GM18868 (cell line): Measurements from ENCODE around the gene AURKAIP1.
"Not testable (repeated sequence)": the region's sequence is repeated elsewhere in the genome, so short reads cannot be mapped to it uniquely, and the experiment has no call there.

Experiments
- ATAC-seq: cut with Tn5 transposase; IDR thresholded peaks from one replicate; pipeline ENCODE4 v1.9.1; 2021; ENCODE audit warnings: mild to moderate bottlenecking, moderate library complexity; ENCODE audit not compliant: unreplicated experiment

The AURKAIP1 gene

DNA sequence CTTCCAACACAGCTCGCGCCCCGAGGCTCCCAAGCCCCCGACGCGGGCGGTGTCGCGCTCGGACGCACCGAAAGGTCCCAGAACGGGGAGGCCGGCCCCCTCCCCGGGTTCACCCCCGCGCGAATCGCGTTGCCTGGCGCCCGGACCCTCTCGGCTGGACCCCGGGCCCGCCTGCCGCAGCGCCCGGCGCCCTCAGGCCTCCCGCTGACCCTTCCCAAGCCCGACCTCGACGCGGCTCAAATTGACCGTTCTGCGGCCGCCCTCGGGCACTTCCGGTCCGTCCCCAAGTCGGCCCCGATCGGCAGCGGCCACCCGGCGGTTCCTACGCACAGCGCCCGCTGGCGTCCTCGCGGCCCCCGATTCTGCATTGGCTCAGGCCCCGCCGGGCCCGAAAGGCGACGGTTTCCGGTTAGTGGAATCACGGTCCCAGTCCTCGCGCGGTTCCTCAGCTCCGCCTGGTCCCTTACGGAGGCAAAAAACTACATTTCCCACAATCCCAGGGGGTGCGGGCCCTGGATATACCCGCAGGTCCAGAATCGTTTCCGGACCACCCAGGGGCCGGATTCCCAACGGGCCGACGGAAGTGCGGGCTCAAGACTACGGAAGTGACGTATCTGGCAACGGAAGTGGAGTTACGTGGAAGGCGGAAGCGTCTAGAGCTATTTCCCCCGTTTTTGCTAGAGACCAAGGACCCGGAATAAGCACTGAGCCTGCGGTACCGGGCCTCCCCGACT lies at the start of gene AURKAIP1:
AURKAIP1 (minus strand) TSS at position 279 of the 734 bp plus-strand sequence. CDS start 451 bp downstream, outside the sequence.
- peak; percentile 86 for ATAC-seq

DNA sequence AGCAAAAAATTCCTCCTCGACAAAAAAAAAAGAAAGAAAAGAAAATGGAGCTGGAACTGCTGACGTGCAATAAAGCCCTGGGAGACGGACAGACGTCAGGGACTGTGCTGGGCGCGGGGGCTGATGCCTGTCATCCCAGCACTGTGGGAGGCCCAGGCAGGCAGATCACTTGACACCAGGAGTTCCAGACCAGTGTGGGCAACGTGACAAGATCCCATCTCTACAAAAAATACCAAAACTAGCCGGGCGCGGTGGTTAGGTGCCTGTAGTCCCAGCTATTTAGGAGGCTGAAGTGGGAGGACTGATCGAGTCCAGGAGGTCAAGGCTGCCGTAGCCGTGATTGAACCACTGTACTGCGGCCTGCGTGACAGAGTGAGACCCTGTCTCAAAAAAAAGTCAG lies 49.7 kb upstream of the AURKAIP1 start:
- ATAC-seq: no peak

DNA sequence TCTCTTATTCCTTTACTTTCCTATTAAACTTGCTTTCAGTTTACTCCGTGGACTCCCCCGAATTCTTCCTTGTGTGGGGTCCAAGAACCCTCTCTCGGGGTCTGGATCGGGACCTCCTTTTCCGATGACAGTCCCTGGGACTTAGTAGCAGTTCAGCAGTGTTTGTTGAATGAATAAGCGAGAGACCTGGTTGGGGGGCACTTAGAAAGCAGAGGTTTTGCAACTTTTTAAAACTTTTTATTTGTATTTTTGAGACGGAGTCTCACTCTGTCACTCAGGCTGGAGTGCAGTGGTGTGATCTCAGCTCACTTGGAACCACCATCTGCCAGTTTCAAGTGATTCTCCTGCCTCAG lies 48.2 kb upstream of the AURKAIP1 start:
- ATAC-seq: no peak

DNA sequence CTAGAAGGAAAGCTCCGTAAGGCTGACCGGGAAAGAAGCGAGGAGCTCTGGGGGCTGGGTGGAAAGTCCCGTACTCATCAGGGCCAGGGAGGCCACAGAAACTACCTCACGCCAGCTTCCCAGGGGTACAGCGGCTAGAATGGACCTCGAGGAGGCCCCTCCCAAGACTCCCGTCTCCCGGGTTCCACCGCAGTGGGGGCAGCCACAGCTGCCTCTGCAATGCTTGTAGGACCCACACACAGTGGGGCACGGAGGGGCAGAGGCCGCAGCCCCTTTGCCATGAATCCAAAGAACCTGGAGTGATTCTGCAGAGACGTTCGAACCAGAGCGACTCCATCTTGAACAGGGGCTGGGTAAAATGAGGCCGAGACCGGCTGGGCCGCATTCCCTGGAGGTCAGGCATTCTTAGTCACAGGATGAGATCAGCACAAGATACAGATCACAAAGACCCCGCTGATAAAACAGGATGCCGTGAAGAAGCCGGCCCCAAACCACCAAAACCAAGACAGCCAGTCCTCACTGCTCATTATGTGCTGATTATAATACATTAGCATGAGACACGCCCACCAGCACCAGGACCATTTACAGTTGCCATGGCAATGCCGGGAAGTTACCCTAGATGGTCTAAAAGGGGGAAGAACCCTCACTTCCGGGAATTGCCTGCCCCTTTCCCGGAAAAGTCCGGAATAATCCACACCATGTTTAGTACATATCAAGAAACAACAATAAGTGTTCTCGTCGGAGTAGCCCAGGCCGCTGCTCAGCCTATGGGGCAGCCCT lies 47.6 kb upstream of the AURKAIP1 start:
- no peak for ATAC-seq

DNA sequence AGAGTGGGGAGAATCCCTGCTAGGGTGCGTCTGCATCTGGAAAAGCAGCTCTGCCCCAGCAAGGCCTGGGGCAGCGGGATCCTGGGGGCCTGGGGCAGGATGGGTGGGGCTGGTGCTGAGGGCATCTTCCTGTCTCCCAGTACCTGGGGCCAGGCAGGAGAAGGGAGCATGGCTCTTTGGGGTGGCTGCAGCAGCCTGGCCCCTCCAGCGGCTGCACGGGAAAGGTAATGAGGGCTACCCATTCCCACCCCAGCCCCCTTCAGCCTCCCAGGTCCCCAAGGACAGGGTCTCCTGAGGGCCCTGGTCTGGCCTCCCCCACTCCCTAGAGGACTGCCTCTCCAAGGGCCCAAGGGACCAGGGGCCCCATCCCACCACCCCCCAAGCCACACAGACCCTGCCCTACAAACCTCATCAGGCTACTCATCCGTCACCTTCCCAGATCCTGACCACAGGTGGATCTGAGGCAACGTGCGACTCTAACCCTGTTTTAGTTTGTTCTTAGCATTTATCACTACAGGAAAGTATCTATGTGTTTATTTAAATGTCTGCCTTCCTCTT lies 47.0 kb upstream of the AURKAIP1 start:
- ATAC-seq: no peak

DNA sequence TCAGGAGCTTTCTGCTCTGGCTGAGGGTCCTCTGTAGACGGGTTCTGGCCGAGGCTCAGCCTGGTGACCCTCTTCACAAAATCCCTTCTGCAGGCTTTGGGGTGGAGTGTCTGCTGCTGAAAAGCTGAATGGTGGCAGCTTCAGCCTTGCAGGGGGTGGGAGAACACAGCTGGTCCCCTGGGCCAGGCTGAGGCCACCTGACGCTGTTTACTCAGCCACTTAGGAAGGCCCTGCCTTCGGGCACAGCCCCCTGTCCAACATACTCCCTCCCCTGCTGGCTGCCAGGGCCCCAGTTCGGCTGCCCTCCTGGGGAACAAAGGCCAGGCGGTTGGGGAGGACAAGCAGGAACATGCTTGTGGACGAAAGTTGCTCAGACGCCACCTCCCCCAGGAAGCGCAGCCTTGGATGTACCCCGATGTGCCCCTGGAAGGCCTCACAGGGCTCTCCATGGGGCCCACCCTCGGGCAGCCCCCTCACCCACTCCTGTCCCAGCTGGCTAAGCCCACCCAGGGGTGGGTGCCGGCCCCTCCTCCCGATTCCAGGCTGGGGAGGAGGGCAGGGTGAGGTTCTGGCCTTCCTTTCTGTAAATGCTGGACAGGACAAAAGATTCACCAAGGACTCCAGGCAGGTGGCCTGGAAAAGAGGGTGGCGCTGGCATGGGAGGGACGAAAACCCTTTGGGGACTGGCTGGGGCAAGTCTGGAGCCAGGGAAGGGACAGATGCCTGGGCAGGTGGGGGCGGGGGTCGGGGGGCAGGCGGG lies 46.3 kb upstream of the AURKAIP1 start, which contains the start of gene ANKRD65:
ANKRD65 (minus strand) TSS at position 130 of the 760 bp plus-strand sequence. CDS start 271 bp downstream, outside the sequence.
- ATAC-seq: no peak

DNA sequence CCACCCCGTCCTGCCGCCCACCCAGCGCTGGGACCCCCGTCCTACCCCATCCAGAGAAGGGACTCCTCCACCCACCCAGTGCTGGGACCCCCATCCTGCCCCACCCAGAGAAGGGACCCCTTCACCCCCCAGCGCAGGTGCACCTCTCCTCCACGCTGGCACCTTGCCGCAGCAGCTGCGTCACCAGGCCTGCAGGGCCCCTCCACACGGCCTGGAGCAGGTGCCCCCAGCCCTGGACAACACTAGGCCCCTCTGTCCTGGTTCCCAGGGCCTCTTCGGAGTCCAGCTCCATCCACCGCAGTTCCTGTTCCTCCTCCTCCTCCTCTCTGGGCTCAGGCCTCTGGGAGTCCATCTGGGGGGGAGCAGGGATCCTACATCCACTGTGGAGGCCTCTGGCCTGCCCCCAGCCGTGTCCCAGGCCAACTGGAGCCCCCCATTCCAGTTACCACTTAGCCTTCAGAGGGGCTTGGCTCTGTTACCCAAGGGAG lies 45.7 kb upstream of the AURKAIP1 start:
- no peak for ATAC-seq

DNA sequence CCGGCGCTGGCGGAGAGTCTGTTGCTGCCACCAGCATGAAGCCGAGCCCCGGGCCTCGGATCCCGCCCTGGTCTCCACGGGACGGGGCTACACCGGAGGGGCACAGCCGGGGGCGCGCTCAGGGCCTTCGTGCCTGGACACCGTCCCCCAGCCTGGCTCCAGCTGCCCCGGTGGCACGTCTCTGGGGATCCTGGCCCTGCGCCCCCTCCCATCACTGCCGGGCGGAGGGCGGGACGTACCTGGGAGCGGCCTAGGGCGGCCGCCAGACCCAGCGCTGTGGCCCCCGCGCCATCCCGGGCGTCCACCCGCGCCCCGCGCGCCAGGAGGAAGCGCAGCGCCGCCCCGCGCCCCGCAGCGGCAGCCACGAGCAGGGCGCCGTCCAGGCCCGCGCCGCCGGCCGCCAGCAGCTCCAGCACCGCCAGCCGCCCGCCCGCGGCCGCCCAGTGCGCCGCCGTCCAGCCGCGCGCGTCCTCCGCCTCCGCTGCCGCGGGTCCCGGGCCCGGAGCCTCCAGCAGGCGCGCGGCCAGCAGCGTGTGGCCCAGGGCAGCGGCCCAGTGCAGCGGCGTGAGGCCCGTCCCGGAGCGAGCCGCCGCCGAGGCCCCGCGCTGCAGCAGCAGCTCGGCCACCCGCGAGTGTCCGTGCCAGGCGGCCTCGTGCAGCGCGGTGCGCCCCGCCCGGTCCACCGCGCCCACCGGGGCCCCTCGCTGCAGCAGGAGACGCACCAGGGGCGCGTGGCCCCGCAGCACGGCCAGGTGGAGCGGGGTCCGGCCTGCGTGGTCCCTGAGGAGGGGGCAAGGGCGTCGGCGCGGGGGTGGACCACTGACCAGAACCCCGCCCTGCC lies 45.0 kb upstream of the AURKAIP1 start:
- no peak for ATAC-seq

DNA sequence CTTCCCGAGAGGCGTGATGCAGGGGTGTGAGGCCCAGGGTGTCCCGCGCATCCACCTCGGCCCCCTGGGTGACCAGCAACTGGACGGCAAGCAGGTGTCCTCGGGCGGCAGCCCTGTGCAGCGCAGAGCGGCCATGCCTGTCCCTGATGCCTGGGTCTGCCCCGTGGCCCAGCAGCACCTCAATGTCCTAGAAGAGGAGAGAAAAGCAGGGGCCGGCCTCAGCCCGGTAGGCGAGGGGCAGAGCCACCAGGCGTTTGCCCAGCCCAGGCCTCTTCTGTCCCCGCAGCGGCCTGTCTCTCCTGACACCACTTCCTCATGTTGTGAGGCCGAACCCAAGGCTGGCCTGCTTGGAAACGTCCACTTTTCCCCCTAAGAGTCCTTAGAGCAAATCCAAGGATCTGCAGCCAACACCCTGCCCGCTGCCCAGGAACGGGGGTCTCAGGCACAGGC lies 44.4 kb upstream of the AURKAIP1 start:
- no peak for ATAC-seq

DNA sequence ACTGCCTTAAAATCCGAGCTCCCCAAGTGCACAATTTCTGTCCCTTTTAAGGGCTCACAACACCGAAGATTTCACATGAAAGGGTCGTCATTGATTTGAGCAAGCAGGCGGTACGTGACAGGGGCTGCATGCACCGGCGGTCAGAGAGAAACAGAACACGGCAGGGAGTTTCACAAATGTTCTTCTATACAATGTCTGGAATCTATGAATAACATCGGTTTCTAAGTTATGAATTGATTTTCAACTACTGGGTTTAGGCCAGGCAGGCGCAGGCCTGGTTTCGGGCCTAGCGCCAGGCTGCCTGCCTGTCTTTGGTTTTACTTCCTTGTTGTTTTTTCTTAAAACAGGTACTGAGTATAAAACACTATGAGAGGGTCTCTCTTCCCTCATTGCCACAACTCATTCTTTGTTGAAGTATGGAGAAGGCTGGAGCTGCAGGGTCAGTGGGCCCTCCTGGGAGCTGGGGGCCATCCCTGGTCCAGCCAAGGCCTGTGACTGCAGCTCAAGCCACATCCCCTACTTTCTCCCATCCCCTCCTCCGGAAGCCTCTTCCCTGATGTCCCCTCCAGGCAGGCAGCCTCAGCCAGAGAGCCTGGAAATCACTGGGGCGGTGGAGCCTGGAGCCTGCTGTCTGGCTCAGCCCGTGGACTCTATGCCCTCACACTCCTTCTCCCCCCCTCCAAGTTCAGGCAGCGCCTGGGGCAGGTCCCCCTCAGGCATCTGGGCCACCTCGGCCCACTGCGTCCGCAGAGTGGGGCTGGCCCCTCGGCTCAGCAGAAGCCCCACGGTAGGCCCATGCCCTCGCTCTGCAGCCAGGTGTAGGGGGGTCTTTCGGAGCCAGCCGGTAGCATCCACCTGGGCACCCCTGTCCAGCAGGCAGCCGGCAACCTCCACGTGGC lies 43.7 kb upstream of the AURKAIP1 start:
- ATAC-seq: no peak

DNA sequence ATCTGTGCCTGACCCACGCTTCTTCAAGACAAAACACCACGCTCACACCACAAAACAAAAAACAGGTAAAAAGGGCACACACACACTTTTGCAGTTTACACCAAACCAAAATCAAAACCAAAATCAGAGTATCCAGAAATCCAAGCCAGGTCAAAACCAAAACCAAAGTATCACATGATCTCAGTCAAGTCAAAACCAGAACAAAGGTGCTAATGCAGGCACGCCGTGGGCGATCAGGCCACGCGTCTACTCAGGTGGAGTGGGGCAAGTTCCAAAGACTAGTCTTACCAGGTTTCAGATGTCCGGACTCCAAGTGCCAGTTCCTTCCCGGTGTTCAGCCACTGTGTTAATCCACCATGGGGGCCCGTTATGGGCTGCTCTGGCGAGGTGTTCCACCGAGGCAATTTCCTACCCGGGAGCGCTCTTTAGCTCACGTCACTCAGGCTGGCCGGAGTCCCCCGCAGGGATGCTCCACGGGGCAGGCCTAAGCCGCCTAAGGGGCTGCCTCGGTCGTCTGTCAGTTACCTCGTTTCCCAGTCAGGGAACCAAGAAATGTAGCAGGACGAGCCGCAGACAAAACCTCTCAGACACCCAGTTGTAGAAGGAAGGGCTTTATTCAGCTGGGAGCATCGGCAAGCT lies 42.9 kb upstream of the AURKAIP1 start:
- not testable (repeated sequence) for ATAC-seq

DNA sequence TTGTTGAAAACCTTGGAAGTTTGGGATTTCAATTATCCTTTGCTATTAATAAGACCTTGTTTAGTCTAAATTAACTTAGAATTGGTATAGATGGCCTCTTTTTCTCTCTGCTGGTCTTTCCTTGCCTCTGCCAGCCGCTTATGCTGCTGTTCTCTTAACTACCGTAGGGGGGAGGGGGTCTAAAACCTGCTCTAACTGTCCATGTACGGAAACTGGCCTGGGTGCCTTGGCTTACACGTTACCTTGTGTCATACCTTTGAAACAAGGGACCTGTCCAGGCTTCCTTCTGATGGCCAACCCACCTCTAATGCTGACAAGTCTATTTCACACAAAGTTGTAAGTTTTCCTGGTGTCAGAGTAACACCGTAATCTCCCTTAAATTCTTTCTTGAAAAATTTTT lies 42.4 kb upstream of the AURKAIP1 start:
- not testable (repeated sequence) for ATAC-seq

DNA sequence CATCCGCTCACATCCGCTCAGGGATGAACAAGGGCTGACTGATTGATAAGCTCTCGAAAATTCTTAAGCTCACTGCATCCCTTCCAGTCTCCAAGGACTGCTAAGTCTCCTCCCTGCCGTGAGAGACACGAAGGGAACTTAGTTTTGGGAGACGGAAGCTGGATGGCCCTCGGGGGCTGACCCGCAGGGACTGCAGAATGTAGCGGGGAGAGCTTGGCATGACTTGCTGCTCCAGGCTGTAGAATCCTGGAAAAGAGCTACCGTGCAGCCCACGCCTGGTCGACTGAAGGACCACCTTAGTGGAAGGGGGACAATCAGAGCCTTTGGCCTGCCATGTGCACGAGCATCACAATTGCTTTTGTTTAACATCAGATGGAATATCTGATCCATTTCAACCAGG lies 40.7 kb upstream of the AURKAIP1 start:
- ATAC-seq: no peak

DNA sequence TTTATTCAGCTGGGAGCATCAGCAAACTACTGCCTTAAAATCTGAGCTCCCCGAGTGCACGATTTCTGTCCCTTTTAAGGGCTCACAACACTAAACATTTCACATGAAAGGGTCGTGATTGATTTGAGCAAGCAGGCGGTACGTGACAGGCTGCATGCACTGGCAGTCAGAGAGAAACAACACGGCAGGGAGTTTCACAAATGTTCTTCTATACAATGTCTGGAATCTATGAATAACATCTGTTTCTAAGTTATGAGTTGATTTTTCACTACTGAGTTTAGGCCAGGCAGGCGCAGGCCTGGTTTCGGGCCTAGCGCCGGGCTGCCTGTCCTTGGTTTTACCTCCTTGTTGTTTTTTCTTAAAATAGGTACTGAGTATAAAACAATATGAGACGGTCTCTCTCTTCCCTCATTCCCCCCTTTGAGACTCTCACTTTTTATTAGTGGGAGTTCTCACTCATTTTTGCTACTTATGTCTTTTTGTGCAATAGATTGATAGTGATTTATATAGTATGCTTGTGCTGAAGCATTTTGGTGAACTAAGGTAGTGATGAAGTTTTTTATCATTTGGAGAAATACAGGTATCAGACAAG lies 37.4 kb upstream of the AURKAIP1 start:
- ATAC-seq: not testable (repeated sequence)

DNA sequence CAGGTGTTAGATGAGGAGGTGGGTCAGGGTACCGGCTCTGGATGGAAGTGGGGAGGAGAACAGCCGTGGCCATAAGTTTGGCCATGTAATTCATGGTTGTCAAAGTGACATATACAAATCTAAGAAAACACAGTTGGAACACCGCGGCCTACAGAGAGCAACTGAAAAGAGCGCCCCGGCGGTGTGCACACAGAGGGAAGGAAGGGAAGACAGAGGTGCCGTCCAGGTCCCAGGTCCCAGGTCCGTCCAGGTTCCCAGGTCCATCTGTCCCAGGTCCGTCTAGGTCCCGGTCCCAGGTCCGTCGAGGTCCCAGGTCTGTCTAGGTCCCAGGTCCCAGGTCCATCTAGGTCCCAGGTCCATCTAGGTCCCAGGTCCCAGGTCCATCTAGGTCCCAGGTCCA lies 36.6 kb upstream of the AURKAIP1 start:
- no peak for ATAC-seq

DNA sequence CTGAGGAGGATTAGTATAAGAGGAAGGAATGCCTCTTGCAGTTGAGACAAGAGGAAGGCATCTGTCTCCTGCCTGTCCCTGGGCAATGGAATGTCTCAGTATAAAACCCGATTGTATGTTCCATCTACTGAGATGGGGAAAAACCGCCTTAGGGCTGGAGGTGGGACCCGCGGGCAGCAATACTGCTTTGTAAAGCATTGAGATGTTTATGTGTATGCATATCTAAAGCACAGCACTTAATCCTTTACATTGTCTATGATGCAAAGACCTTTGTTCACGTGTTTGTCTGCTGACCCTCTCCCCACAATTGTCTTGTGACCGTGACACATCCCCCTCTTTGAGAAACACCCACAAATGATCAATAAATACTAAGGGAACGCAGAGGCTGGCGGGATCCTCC lies 35.2 kb upstream of the AURKAIP1 start:
- ATAC-seq: not testable (repeated sequence)

DNA sequence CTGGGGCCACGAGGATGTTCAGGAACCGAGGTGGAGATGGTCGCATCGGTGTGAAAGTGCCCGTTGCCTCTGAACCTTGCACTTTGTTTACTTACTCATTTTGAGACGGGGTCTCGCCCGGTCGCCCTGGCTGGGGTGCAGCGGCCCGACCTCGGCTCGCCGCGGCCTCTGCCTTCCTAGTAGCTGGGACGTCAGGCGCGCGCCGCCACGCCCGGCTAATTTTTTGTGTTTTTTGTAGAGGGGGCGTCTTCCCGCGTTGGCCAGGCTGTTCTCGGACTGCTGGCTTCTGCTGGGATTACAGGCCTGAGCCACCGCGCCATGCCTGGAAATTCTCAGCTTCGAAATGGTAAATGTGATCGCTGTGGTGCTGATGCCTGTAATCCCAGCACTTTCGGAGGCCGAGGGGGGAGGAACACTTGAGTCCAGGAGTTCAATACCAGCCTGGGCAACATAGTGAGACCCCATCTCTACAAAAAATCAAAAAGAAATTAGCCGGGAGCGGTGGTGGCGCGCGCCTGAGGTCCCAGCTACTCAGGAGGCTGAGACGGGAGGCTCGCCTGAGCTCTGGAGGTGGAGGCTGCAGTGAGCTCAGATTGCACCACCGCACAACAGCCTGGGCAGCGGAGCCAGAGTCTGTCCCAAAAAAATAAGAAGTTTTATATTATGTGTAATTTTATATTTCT lies 32.8 kb upstream of the AURKAIP1 start:
- ATAC-seq: peak; percentile 20
